GM12891 (cell line): ENCODE measurements around the gene PTPRJ.
A peak's percentile ranks its signal among the peaks of the same experiment; 100 is the strongest.
"Not testable (repeated sequence)": the region's sequence is repeated elsewhere in the genome, so short reads cannot be mapped to it uniquely, and the experiment has no call there.

ENCODE experiments used
- DNase-seq: peaks from one replicate; pipeline ENCODE4 v3.0.0; 2011; ENCODE audit warnings: low spot score; ENCODE audit not compliant: insufficient read length
- FAIRE-seq: peaks from 2 replicates; lab custom pipeline; 2011; peaks lifted over from hg19 to GRCh38; lab: Jason Lieb, UNC
- PAX5 ChIP-seq: IDR thresholded peaks from 2 replicates; pipeline ENCODE4 v1.6.1; 2011; ENCODE audit warnings: low read length, moderate library complexity, mild to moderate bottlenecking; ENCODE audit not compliant: insufficient read depth, severe bottlenecking
- POLR2A ChIP-seq: IDR thresholded peaks from 2 replicates; pipeline ENCODE4 v1.6.1; 2011; ENCODE audit warnings: low read depth, low read length, control low read depth
- POLR2AphosphoS5 ChIP-seq: IDR thresholded peaks from 2 replicates; pipeline ENCODE4 v1.6.1; 2011; ENCODE audit warnings: low read depth, low read length, control low read depth
- POU2F2 ChIP-seq: IDR thresholded peaks from 2 replicates; pipeline ENCODE4 v1.6.1; 2011; ENCODE audit warnings: low read depth, mild to moderate bottlenecking, control low read depth, low read length, moderate library complexity
- SPI1 ChIP-seq: IDR thresholded peaks from 2 replicates; pipeline ENCODE4 v1.6.1; 2011; ENCODE audit warnings: low read depth, low read length, control low read depth
- TAF1 ChIP-seq: IDR thresholded peaks from 2 replicates; pipeline ENCODE4 v1.6.1; 2011; ENCODE audit warnings: low read depth, low read length, control low read depth

Gene PTPRJ

DNA sequence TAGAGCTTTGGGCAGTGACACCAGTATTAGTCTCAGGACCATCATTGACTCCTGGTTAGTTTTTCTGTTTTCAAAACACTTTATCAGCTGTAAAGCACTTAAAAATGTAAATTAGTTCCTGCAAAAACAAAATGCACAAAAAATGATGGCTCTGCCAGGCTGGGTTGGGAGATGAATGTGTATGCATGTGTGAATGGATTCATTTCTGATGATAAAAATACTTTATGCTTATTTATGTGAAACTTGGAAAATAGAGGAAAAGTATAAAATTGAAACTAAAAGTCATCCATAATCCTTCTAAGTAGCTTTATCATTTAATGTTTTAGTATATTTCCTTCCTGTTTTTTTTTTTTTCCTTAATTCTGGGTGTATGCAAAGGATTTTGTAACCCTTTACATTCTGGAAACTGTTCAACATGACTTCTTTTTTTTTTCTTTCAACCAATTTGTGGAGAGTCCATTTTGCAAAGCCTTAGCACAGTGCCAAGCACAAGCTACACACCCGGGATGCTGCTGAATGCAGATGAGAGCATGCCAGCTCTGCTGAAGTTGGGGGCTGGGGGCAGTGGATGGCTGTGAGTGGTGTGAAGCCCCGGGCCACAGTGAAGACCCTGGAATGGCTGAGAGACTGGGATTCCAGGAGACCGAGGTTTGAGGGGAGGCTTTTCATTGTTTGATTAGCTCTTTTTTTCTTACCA, 37.6 kb downstream of the PTPRJ start:
- no peak for DNase-seq
- FAIRE-seq: no peak
- TF ChIP-seq SPI1 (no peak), POLR2A (no peak), POU2F2 (no peak), POLR2AphosphoS5 (no peak), PAX5 (no peak)

DNA sequence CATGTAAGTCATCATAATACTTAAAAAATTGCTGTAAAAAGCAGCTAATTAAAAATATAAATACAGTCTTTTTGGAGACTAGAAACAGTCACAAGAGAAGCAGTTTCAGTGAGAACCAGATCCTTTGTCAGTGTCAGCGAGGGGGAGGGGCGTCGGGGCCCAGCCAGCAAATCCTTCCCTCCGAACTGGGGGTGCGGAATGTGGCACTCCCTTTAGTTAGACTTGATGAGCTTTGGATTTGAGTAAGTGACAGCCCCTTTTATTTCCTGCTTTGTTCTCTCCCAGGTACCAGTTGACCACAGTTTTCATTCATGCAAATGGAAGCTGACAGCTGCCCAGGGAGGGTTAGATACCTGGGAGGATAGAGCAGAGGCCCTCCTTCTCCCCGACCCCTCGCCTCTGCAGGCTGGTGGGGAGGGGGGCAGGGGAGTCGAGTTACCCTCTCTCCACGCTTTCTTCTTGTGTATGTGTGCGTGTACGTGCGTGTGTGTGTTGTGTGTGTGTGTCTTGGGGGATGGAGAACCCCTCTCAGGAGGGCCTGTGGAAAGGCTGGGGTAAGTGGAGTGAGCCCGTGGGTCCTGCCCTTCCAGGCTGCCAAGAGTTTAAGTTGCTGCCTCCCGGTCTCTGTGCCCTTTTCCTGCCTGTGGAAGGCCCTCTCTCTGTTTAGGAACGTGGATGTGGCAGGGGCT, 38.3 kb downstream of the PTPRJ start:
- FAIRE-seq: peak; percentile 45
- TF ChIP-seq PAX5 (no peak), POLR2A (0 out of 2 replicates have a peak, but pooled peaks have one; percentile 12), TAF1 (no peak), SPI1 (no peak), POLR2AphosphoS5 (peak; percentile 48; the same call in 1 of the 2 replicates), POU2F2 (peak; percentile 74; the same call in 1 of the 2 replicates)
- DNase-seq: no peak

DNA sequence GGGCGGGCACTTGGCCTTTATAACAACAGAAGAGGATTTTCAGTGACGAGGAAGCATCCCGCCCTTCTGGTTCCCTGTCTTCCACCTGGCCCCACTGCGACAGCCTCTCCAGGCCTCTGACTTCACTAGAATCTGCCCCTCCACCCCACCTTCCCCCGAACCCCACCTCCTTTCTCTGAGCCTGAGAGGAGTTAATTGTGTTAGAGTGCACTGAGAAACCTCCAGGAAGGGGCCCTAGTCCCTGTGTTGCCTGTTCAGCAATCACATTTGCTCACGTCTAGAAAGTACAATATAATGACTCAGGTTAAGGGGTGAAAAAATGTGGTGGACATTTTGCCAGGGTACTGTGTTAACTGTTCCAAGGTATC, 38.8 kb downstream of the PTPRJ start:
- DNase-seq: no peak
- peak; percentile 85 for FAIRE-seq
- TF ChIP-seq SPI1: no peak
- TF ChIP-seq TAF1: no peak
- no peak; the same call in 1 of the 2 replicates for TF ChIP-seq POLR2A

DNA sequence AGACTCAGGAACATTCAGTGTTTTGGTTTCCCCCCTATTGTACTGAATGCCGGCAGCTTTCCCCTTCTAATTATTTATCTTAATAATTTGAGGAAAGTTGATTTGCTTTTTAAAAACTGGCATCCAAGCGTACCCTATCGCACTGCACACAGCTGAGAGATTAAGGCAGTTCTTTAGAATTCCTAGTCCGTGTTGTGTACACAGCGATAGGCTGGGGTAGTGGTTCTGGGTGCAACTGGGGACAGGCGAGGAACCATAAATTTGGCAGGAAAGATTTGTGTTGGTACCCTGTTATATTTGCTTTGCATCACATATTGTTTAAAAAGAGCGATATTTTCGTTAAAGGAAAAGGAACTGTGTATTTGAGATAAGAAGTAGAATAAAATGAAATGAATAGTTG, 39.2 kb downstream of the PTPRJ start:
- FAIRE-seq (no peak), DNase-seq (no peak)
- no peak for TF ChIP-seq SPI1
- TF ChIP-seq POU2F2: no peak
- no peak for TF ChIP-seq POLR2AphosphoS5
- no peak for TF ChIP-seq POLR2A
- TF ChIP-seq TAF1: no peak
- TF ChIP-seq PAX5: no peak

DNA sequence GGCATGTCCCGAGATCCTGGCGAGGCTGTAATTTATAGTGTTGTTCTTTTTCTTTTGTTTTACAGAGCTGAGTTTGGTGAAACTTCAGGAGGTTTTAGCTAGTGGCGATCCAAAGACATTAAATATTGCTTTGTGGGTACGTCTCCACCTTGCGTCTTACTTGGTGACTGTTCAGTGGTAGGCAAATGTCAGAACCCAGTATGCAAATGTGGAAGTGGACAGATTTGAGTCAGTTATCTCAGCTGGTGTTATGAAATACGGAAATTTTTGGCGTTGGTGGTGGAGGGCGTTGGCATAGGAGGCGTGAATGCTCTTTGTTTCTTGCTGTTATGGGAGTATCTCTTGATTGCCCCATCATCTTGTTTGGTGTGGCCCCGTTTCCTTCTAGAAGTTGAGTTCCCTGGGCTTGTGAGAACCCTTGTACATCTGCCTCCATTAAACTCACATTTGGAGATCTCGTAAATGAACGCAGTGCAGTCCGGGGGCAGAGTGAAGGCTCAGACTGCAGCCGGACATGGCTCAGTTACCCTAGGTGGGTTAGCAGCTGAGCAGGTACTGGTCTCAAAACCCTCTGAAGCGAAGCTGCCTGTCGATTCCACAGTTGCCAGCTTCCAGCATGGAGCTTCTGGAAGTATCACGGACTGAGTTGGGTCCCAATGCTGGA, 39.9 kb downstream of the PTPRJ start:
- FAIRE-seq (peak; percentile 90), DNase-seq (peak; percentile 41)
- TF ChIP-seq SPI1 (peak; percentile 59), PAX5 (no peak), POLR2A (peak; percentile 55; the same call in 1 of the 2 replicates), POLR2AphosphoS5 (no peak; the same call in 1 of the 2 replicates), POU2F2 (peak; percentile 100), TAF1 (peak; percentile 54; the same call in 1 of the 2 replicates)

DNA sequence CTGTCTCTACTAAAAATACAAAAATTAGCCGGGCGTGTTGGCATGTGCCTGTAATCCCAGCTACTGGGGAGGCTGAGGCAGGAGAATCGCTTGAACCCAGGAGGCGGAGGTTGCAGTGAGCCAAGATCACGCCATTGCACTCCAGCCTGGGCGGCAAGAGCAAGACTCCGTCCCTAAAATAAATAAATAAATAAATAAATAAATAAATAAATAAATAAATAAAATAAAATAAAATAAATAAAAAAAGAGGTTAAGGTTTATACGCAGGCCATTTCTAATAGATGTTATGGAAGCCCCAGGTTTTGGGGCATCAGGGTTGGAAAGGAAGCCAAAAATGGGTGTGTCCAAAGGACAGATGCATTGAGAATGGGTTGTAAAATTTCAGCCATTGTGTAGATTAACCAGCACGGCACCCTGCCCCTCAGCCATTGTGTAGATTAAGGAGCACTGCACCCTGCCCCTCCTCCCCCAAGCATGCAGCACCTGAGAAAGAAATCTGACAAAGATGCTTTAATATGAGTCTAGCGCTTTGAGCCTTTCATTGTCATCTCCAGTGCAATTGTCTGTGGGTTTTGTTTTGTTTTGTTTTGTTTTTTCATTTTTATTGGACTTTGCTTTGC, 41.0 kb downstream of the PTPRJ start:
- FAIRE-seq, DNase-seq: not testable (repeated sequence)

DNA sequence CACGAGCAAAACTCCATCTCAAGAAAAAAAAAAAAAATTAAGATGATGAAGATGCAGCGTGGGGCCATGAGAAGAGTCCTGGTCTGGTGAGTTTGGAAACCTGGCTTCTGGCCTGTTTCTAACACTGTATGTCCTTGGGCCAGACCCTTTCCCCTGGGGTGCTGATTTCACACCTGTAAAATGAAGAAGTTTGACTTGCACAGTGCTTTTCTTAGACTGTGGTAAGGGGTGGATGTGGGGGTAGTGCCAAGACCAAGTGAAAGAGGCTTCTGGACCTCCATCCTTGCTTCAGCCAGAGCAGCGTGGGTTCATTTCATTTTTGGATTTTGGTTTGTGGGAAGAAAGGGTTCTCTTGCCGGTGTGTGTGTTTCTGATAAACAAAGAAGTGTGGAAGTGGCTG, 42.1 kb downstream of the PTPRJ start:
- DNase-seq: no peak
- no peak for FAIRE-seq
- TF ChIP-seq TAF1 (no peak), POLR2A (no peak), PAX5 (no peak), POU2F2 (no peak)

DNA sequence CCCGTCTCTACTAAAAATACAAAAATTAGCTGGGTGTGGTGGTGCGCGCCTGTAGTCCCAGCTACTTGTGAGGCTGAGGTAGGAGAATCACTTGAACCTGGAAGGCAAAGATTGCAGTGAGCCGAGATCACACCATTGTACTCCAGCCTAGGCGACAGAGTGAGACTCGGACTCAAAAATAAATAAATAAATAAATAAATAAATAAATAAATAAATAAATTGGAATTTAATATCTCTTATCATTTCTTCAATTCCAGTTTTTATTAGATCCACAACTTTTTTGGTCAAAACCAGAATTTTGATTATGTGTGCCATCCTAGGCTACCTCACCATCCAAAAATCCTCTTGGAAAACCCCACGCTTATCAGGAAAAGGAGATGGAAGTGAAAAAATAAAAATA, 43.2 kb downstream of the PTPRJ start:
- not testable (repeated sequence) for FAIRE-seq, DNase-seq

DNA sequence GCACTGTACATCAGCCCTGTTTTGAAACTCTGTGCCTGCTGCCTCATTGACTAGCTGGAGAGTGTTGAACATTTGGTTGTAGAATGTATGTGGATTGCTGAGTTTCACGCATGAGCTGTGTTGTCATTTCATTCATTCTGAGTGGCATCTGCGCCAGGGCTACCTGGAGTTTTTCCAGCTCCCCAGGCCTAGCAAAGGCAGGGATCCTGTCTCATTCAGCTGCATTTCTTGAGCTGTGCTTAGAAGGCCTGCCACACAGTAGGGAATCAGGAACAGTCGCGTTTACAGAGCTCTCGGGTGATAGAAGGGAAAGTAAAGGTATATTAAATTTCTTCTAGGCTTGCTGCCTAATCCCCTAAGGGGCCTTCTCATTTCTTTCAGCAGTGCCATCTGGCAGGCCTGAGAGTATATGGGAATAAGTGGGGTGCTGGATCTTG, 44.3 kb downstream of the PTPRJ start:
- no peak for FAIRE-seq
- TF ChIP-seq POU2F2 (no peak), POLR2A (no peak), PAX5 (no peak), POLR2AphosphoS5 (no peak), SPI1 (no peak), TAF1 (no peak)
- DNase-seq: no peak

DNA sequence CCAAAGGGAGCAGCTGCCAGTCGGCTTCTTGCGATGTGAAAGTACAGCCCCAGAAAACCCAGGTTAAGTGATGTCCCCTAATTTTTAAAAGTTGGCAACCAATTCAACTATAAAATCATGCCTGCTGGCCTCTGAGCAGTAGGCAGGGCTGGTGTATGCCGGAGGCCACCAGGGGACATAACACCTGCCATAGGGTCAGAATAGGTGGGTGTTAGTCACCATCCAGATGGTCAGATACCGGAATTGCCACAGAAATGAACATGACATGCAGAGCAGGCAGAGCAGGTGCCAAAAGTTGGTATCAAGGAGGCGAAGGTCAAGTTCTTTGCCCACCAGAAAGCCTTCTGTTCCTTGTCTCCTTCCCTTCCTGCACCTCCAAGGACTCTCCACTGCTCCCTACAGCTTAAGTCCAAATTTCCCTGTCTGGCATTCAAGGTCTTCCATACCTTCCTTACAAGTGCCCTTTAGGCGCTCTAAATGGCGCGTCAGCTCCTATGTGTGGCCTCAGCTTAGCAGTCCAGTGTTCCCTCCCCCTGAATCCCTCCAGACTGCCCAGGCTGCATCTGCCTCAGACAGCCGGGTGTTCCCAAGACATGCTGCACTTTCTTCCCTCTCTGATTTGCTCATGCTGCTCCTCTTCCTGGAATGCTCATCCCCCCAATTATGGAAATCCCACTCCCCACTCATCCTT, 45.1 kb downstream of the PTPRJ start:
- DNase-seq: no peak
- FAIRE-seq: no peak
- TF ChIP-seq POLR2A: no peak
- no peak for TF ChIP-seq POLR2AphosphoS5
- TF ChIP-seq SPI1: no peak
- no peak for TF ChIP-seq TAF1
- no peak for TF ChIP-seq PAX5
- no peak for TF ChIP-seq POU2F2
